BLaER1 treated with 17β-estradiol and CSF1 and Interleukin-3, amounts not matched to agents 10 nM and 100 nM (cell line): ENCODE data around the gene SCART1.

Experiments
- H3K27ac ChIP-seq, 11 experiments: shearing (Covaris generic); formaldehyde crosslinking; 2 replicates each; pipeline ENCODE4 v1.8.1; 2022
- H3K27me3 ChIP-seq, 11 experiments: shearing (Covaris generic); formaldehyde crosslinking; 2 replicates each; pipeline ENCODE4 v1.8.1; 2022
- H3K36me3 ChIP-seq, 11 experiments: shearing (Covaris generic); formaldehyde crosslinking; 2 replicates each; pipeline ENCODE4 v1.8.1; 2022
- H3K4me1 ChIP-seq, 10 experiments: shearing (Covaris generic); formaldehyde crosslinking; 2 replicates each; pipeline ENCODE4 v1.8.1; 2022
- H3K4me2 ChIP-seq, 11 experiments: shearing (Covaris generic); formaldehyde crosslinking; 2 replicates each; pipeline ENCODE4 v1.8.1; 2022
- H3K4me3 ChIP-seq, 10 experiments: shearing (Covaris generic); formaldehyde crosslinking; 2 replicates each; pipeline ENCODE4 v1.8.1; 2022
- H3K9ac ChIP-seq, 11 experiments: shearing (Covaris generic); formaldehyde crosslinking; 2 replicates each; pipeline ENCODE4 v1.8.1; 2022
- H3K9me3 ChIP-seq, 11 experiments: shearing (Covaris generic); formaldehyde crosslinking; replicated peaks in 1 of 11; 2 replicates each; pipeline ENCODE4 v1.8.1; 2022
- H4K20me1 ChIP-seq, 11 experiments: shearing (Covaris generic); formaldehyde crosslinking; 2 replicates each; pipeline ENCODE4 v1.8.1; 2022
- Cebpa-rat ChIP-seq, 11 experiments: shearing (Covaris generic); IDR thresholded peaks; 2 replicates each; pipeline ENCODE4 v1.8.1; 2022

SCART1 gene

GRCh38 chr10:133442967-133443924 lies 10.5 kb upstream of the SCART1 start:
- Histone ChIP-seq H3K9me3 (peaks cover 37 to 45% (median 42%) of the 10 kb centered on the region in 11 experiments), H3K27me3 (no peaks in the 10 kb centered on the region), H3K4me1 (peaks cover 9 to 18% (median 13%) of the 10 kb centered on the region in 10 experiments; a peak in 19 of 20 replicates), H3K9ac (no peak overlapping the region), H3K27ac (no peak overlapping the region), H4K20me1 (peaks cover 0 to 4% (median 0%) of the 10 kb centered on the region in 11 experiments; a peak in 2 of 22 replicates), H3K4me2 (peak overlapping the region in 10 of 11 experiments; percentile 32 to 75 (median 60); a peak in 12 of 22 replicates), H3K4me3 (no peak overlapping the region), H3K36me3 (peaks cover 0 to 3% (median 0%) of the 10 kb centered on the region in 11 experiments; a peak in 1 of 22 replicates)
- TF ChIP-seq Cebpa-rat (IDR thresholded peaks at IDR 0.05) = no peak

GRCh38 chr10:133444342-133445267 lies 9.1 kb upstream of the SCART1 start:
- Histone ChIP-seq H3K4me3 (no peak overlapping the region), H3K36me3 (peaks cover 0 to 3% (median 0%) of the 10 kb centered on the region in 11 experiments; a peak in 1 of 22 replicates), H3K27ac (no peak overlapping the region), H3K9ac (no peak overlapping the region), H3K9me3 (peaks cover 50 to 58% (median 54%) of the 10 kb centered on the region in 11 experiments), H3K4me1 (peaks cover 9 to 18% (median 13%) of the 10 kb centered on the region in 10 experiments; a peak in 19 of 20 replicates), H3K27me3 (no peaks in the 10 kb centered on the region), H3K4me2 (no peak overlapping the region), H4K20me1 (peaks cover 0 to 4% (median 0%) of the 10 kb centered on the region in 11 experiments; a peak in 1 of 22 replicates)
- TF ChIP-seq Cebpa-rat (IDR thresholded peaks at IDR 0.05) = no peak

GRCh38 chr10:133445268-133445732 lies 8.4 kb upstream of the SCART1 start:
- Histone ChIP-seq H3K4me1 (peaks cover 9 to 18% (median 13%) of the 10 kb centered on the region in 10 experiments; a peak in 19 of 20 replicates), H3K4me2 (no peak overlapping the region), H3K27ac (no peak overlapping the region), H4K20me1 (peaks cover 0 to 4% (median 0%) of the 10 kb centered on the region in 11 experiments; a peak in 1 of 22 replicates), H3K36me3 (peaks cover 0 to 3% (median 0%) of the 10 kb centered on the region in 11 experiments; a peak in 1 of 22 replicates), H3K9me3 (peaks cover 50 to 60% (median 55%) of the 10 kb centered on the region in 11 experiments), H3K9ac (no peak overlapping the region), H3K27me3 (no peaks in the 10 kb centered on the region), H3K4me3 (no peak overlapping the region)
- TF ChIP-seq Cebpa-rat (IDR thresholded peaks at IDR 0.05) = no peak

- no peak for TF ChIP-seq Cebpa-rat (IDR thresholded peaks at IDR 0.05)
Observed at GRCh38 chr10:133445751-133446708, 7.7 kb upstream of the SCART1 start.

GRCh38 chr10:133446979-133447378 lies 6.8 kb upstream of the SCART1 start:
- Histone ChIP-seq H3K27ac (no peak overlapping the region), H3K9me3 (peaks cover 50 to 60% (median 55%) of the 10 kb centered on the region in 11 experiments), H4K20me1 (0 out of 22 replicates have a peak, but pooled peaks cover 0 to 3% (median 0%) of the 10 kb centered on the region in 11 experiments), H3K4me1 (peaks cover 8 to 13% (median 10%) of the 10 kb centered on the region in 10 experiments; a peak in 19 of 20 replicates), H3K9ac (no peak overlapping the region), H3K4me3 (no peak overlapping the region), H3K36me3 (peaks cover 0 to 3% (median 0%) of the 10 kb centered on the region in 11 experiments; a peak in 1 of 22 replicates), H3K4me2 (no peak overlapping the region), H3K27me3 (no peaks in the 10 kb centered on the region)
- no peak for TF ChIP-seq Cebpa-rat (IDR thresholded peaks at IDR 0.05)

More at GRCh38 chr10:133445751-133446708, 7.7 kb upstream of the SCART1 start:
- peaks cover 9 to 18% (median 13%) of the 10 kb centered on the region in 10 experiments; a peak in 19 of 20 replicates for H3K4me1 ChIP-seq
- H4K20me1 ChIP-seq = peaks cover 0 to 4% (median 0%) of the 10 kb centered on the region in 11 experiments; a peak in 1 of 22 replicates
- no peak overlapping the region for H3K4me3 ChIP-seq
- H3K9me3 ChIP-seq = peaks cover 50 to 60% (median 55%) of the 10 kb centered on the region in 11 experiments
- H3K36me3 ChIP-seq = peaks cover 0 to 3% (median 0%) of the 10 kb centered on the region in 11 experiments; a peak in 1 of 22 replicates
- no peak overlapping the region for H3K27ac ChIP-seq
- H3K4me2 ChIP-seq = no peak overlapping the region
- H3K9ac ChIP-seq = no peak overlapping the region
- no peaks in the 10 kb centered on the region for H3K27me3 ChIP-seq

GRCh38 chr10:133448120-133448519 lies 5.6 kb upstream of the SCART1 start:
- TF ChIP-seq Cebpa-rat (IDR thresholded peaks at IDR 0.05) = no peak
- Histone ChIP-seq H3K27me3 (no peaks in the 10 kb centered on the region), H3K4me1 (peaks cover 0 to 1% (median 0%) of the 10 kb centered on the region in 10 experiments; a peak in 2 of 20 replicates), H3K4me3 (no peak overlapping the region; a peak in 1 of 20 replicates), H3K9me3 (peaks cover 50 to 60% (median 55%) of the 10 kb centered on the region in 11 experiments), H3K9ac (no peak overlapping the region), H3K36me3 (peaks cover 0 to 3% (median 0%) of the 10 kb centered on the region in 11 experiments; a peak in 1 of 22 replicates), H3K27ac (no peak overlapping the region), H3K4me2 (no peak overlapping the region), H4K20me1 (no peaks in the 10 kb centered on the region)

- Histone ChIP-seq H4K20me1 (no peaks in the 10 kb centered on the region), H3K27me3 (no peaks in the 10 kb centered on the region), H3K4me3 (no peak overlapping the region), H3K4me1 (peaks cover 0 to 10% (median 4%) of the 10 kb centered on the region in 10 experiments; a peak in 10 of 20 replicates), H3K9ac (no peak overlapping the region), H3K27ac (no peak overlapping the region), H3K9me3 (peaks cover 29 to 37% (median 32%) of the 10 kb centered on the region in 11 experiments), H3K4me2 (no peak overlapping the region), H3K36me3 (peaks cover 0 to 3% (median 0%) of the 10 kb centered on the region in 11 experiments; a peak in 1 of 22 replicates)
- TF ChIP-seq Cebpa-rat (IDR thresholded peaks at IDR 0.05) = no peak
Observed at GRCh38 chr10:133451346-133451745, 2.4 kb upstream of the SCART1 start.
